ENCODE data around the gene SFRP4. TPM values are rescaled to one million over a fixed set of nuclear protein-coding genes. Genes with fewer than 3 reads are reported as not detected.

Gene SFRP4
- total RNA-seq, 1 experiment from 2014 or later = not detected

DNA sequence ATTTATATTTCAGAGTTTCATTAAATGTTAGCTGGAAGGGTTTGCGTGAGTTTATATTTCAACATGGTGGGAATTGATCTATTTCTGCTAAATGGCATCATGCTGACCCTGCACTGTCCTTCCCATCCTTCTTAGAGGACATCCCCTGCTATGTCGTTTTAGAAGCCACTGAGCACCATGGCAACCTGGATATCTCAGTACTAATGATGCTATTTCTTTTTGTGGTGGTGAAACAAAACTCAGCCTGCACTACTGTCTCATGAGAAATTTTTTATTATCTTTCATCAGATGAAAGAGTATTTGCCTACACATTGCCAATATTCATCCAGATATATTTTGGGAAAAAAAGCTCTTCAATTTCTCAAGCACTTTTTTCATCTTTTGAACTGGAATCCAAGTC lies 15.9 kb upstream of the SFRP4 start:
- DNase-seq (no peak), ATAC-seq (no peak)
- TF ChIP-seq EZH2phosphoT487 (IDR thresholded peaks at IDR 0.05; ENCODE audit: borderline replicate concordance, low read length) = no peak
- no peak for TF ChIP-seq EZH2 (IDR thresholded peaks at IDR 0.05; ENCODE audit: low read length, unreplicated experiment)
- TF ChIP-seq CTCF (conservative IDR thresholded peaks at IDR 0.05; ENCODE audit: low read depth, low read length) = no peak
- no peaks in the 10 kb centered on the region for H3K27me3 ChIP-seq (ENCODE audit: low read length)
- 0 out of 2 replicates have a peak, but pooled peaks cover 6% of the 10 kb centered on the region for H4K20me1 ChIP-seq (ENCODE audit: low read length)
- CTCF ChIA-PET = no interaction called here
- H3K9me2 ChIP-seq (replicated peaks; ENCODE audit: low read length) = no peaks in the 10 kb centered on the region
- H3K4me2 ChIP-seq (ENCODE audit: low read length) = no peak overlapping the region
- no peaks in the 10 kb centered on the region for H3K9me3 ChIP-seq (ENCODE audit: low read length)
- no peak overlapping the region for H3K27ac ChIP-seq (ENCODE audit: low read length)
- H2AFZ ChIP-seq (ENCODE audit: low read length) = no peak overlapping the region
- H3K79me2 ChIP-seq (ENCODE audit: low read length) = peaks cover 20% of the 10 kb centered on the region
- H3F3A ChIP-seq (ENCODE audit: low read length, unreplicated experiment) = no peaks in the 10 kb centered on the region
- H3K4me3 ChIP-seq (ENCODE audit: low read length) = no peak overlapping the region
- no TSS peak for BruUV-seq (replicated peaks)
- peaks cover 2% of the 10 kb centered on the region; the same call in 1 of the 2 replicates for H3K36me3 ChIP-seq (ENCODE audit: low read depth, low read length)
- peaks cover 16% of the 10 kb centered on the region for H3K4me1 ChIP-seq (ENCODE audit: insufficient read depth, low read length)
- intact Hi-C loops (cut with micrococcal nuclease) = no loop called here
- POLR2A ChIA-PET (ENCODE audit: unreplicated experiment) = no interaction called here
- H3K9ac ChIP-seq (ENCODE audit: low read length) = no peak overlapping the region

GRCh38 chr7:37930226-37930948 lies 13.8 kb upstream of the SFRP4 start:
- H3K9ac ChIP-seq (ENCODE audit: low read length) = no peak overlapping the region
- H3K36me3 ChIP-seq (ENCODE audit: low read depth, low read length) = peaks cover under 1% of the 10 kb centered on the region; the same call in 1 of the 2 replicates
- CTCF ChIA-PET = interaction anchor here (0.8 to 1.7 kb wide), 2 partner anchors 10 to 13 kb away, joined by 3 to 5 read pairs; partner anchors contain the start of genes EPDR1 and SFRP4
- peak overlapping the region; percentile 15; the same call in 1 of the 2 replicates for H3K4me3 ChIP-seq (ENCODE audit: low read length)
- H3K9me2 ChIP-seq (replicated peaks; ENCODE audit: low read length) = no peaks in the 10 kb centered on the region
- H3F3A ChIP-seq (ENCODE audit: low read length, unreplicated experiment) = no peaks in the 10 kb centered on the region
- ATAC-seq (peak; percentile 89), DNase-seq (peak; percentile 78)
- TF ChIP-seq CTCF (conservative IDR thresholded peaks at IDR 0.05; ENCODE audit: low read depth, low read length) = no peak
- TF ChIP-seq EZH2phosphoT487 (IDR thresholded peaks at IDR 0.05; ENCODE audit: borderline replicate concordance, low read length) = no peak
- no peak for TF ChIP-seq EZH2 (IDR thresholded peaks at IDR 0.05; ENCODE audit: low read length, unreplicated experiment)
- 0 out of 2 replicates have a peak overlapping the region, but pooled peaks have one; percentile 5 for H2AFZ ChIP-seq (ENCODE audit: low read length)
- POLR2A ChIA-PET (ENCODE audit: unreplicated experiment) = interaction anchor here (0.7 to 0.9 kb wide), 2 partner anchors 9 to 10 kb away, joined by 8 to 12 read pairs; partner anchors contain the start of gene EPDR1
- no peaks in the 10 kb centered on the region for H3K27me3 ChIP-seq (ENCODE audit: low read length)
- H3K79me2 ChIP-seq (ENCODE audit: low read length) = peaks cover 39% of the 10 kb centered on the region
- H3K4me1 ChIP-seq (ENCODE audit: insufficient read depth, low read length) = peaks cover 16% of the 10 kb centered on the region
- H3K4me2 ChIP-seq (ENCODE audit: low read length) = peak overlapping the region; percentile 66
- H3K27ac ChIP-seq (ENCODE audit: low read length) = peak overlapping the region; percentile 52
- intact Hi-C loops (cut with micrococcal nuclease) = loop anchor here (1.0 kb wide), 2 partner anchors 47 to 96 kb away; no protein-coding TSS in a partner anchor
- BruUV-seq (replicated peaks) = no TSS peak
- H4K20me1 ChIP-seq (ENCODE audit: low read length) = 0 out of 2 replicates have a peak, but pooled peaks cover 6% of the 10 kb centered on the region
- no peaks in the 10 kb centered on the region for H3K9me3 ChIP-seq (ENCODE audit: low read length)

DNA sequence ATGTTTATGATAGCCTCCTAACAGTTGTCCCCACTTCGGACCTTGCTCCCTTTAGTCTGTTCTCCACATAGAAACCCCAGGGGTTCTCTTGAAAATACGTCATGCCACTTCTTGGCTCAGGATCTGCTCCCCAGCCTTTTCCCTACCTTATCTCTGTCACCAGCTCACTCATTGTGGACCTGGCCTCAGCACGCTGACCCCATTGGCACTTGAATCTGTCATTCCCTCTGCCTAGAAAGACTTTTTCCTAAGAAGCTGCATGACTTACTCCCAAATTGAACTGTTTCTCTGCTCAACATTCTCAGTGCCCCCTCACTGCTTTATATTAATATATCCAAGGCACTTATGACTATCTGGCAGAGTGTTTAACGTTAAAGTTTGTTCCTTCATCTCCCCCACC lies 12.3 kb upstream of the SFRP4 start:
- peaks cover 16% of the 10 kb centered on the region for H3K4me1 ChIP-seq (ENCODE audit: insufficient read depth, low read length)
- peaks cover 52% of the 10 kb centered on the region for H3K79me2 ChIP-seq (ENCODE audit: low read length)
- H3K27ac ChIP-seq (ENCODE audit: low read length) = no peak overlapping the region
- TF ChIP-seq CTCF (conservative IDR thresholded peaks at IDR 0.05; ENCODE audit: low read depth, low read length) = no peak
- TF ChIP-seq EZH2phosphoT487 (IDR thresholded peaks at IDR 0.05; ENCODE audit: borderline replicate concordance, low read length) = no peak
- TF ChIP-seq EZH2 (IDR thresholded peaks at IDR 0.05; ENCODE audit: low read length, unreplicated experiment) = no peak
- intact Hi-C loops (cut with micrococcal nuclease) = no loop called here
- no peaks in the 10 kb centered on the region for H3K9me2 ChIP-seq (replicated peaks; ENCODE audit: low read length)
- no TSS peak for BruUV-seq (replicated peaks)
- no peaks in the 10 kb centered on the region for H3K27me3 ChIP-seq (ENCODE audit: low read length)
- no peaks in the 10 kb centered on the region for H3F3A ChIP-seq (ENCODE audit: low read length, unreplicated experiment)
- ChIA-PET CTCF (interaction anchor here (0.6 kb wide), 1 partner anchor 26 kb away, joined by 3 read pairs; no protein-coding TSS in a partner anchor), POLR2A (ENCODE audit: unreplicated experiment) (no interaction called here)
- ATAC-seq (no peak), DNase-seq (no peak)
- no peak overlapping the region for H3K9ac ChIP-seq (ENCODE audit: low read length)
- H3K4me3 ChIP-seq (ENCODE audit: low read length) = no peak overlapping the region
- no peak overlapping the region for H2AFZ ChIP-seq (ENCODE audit: low read length)
- 0 out of 2 replicates have a peak, but pooled peaks cover 6% of the 10 kb centered on the region for H4K20me1 ChIP-seq (ENCODE audit: low read length)
- H3K4me2 ChIP-seq (ENCODE audit: low read length) = no peak overlapping the region
- H3K9me3 ChIP-seq (ENCODE audit: low read length) = no peaks in the 10 kb centered on the region; the same call in 1 of the 2 replicates
- peaks cover 7% of the 10 kb centered on the region; the same call in 1 of the 2 replicates for H3K36me3 ChIP-seq (ENCODE audit: low read depth, low read length)

Measured in PC-3 (cell line).